BLaER1 treated with 17β-estradiol and CSF1 and Interleukin-3, amounts not matched to agents 10 nM and 100 nM (cell line): ENCODE measurements around the gene TEFM.
"Not testable (repeated sequence)": the region's sequence is repeated elsewhere in the genome, so short reads cannot be mapped to it uniquely, and the experiment has no call there.

Experiments used
- H3K27ac ChIP-seq, 11 experiments: shearing (Covaris generic); formaldehyde crosslinking; 2 replicates each; pipeline ENCODE4 v1.8.1; 2022
- H3K27me3 ChIP-seq, 11 experiments: shearing (Covaris generic); formaldehyde crosslinking; 2 replicates each; pipeline ENCODE4 v1.8.1; 2022
- H3K36me3 ChIP-seq, 11 experiments: shearing (Covaris generic); formaldehyde crosslinking; 2 replicates each; pipeline ENCODE4 v1.8.1; 2022
- H3K4me1 ChIP-seq, 10 experiments: shearing (Covaris generic); formaldehyde crosslinking; 2 replicates each; pipeline ENCODE4 v1.8.1; 2022
- H3K4me2 ChIP-seq, 11 experiments: shearing (Covaris generic); formaldehyde crosslinking; 2 replicates each; pipeline ENCODE4 v1.8.1; 2022
- H3K4me3 ChIP-seq, 10 experiments: shearing (Covaris generic); formaldehyde crosslinking; 2 replicates each; pipeline ENCODE4 v1.8.1; 2022
- H3K9ac ChIP-seq, 11 experiments: shearing (Covaris generic); formaldehyde crosslinking; 2 replicates each; pipeline ENCODE4 v1.8.1; 2022
- H3K9me3 ChIP-seq, 11 experiments: shearing (Covaris generic); formaldehyde crosslinking; replicated peaks in 1 of 11; 2 replicates each; pipeline ENCODE4 v1.8.1; 2022
- H4K20me1 ChIP-seq, 11 experiments: shearing (Covaris generic); formaldehyde crosslinking; 2 replicates each; pipeline ENCODE4 v1.8.1; 2022
- Cebpa-rat ChIP-seq, 11 experiments: shearing (Covaris generic); IDR thresholded peaks; 2 replicates each; pipeline ENCODE4 v1.8.1; 2022

The TEFM gene

GRCh38 chr17:30915833-30916611, 10.0 kb upstream of the TEFM start:
- H3K36me3 ChIP-seq = peaks cover 0 to 10% (median 0%) of the 10 kb centered on the region in 11 experiments; a peak in 2 of 22 replicates
- no peak for TF ChIP-seq Cebpa-rat (IDR thresholded peaks at IDR 0.05)
- no peaks in the 10 kb centered on the region for H3K9me3 ChIP-seq
- H3K4me2 ChIP-seq = no peak overlapping the region
- no peak overlapping the region for H3K27ac ChIP-seq
- H3K9ac ChIP-seq = no peak overlapping the region
- no peak overlapping the region for H3K4me3 ChIP-seq
- H3K4me1 ChIP-seq = peaks cover 0 to 2% (median 0%) of the 10 kb centered on the region in 10 experiments; a peak in 4 of 20 replicates
- peaks cover 6 to 12% (median 11%) of the 10 kb centered on the region in 11 experiments; a peak in 20 of 22 replicates for H3K27me3 ChIP-seq
- H4K20me1 ChIP-seq = no peaks in the 10 kb centered on the region

DNA sequence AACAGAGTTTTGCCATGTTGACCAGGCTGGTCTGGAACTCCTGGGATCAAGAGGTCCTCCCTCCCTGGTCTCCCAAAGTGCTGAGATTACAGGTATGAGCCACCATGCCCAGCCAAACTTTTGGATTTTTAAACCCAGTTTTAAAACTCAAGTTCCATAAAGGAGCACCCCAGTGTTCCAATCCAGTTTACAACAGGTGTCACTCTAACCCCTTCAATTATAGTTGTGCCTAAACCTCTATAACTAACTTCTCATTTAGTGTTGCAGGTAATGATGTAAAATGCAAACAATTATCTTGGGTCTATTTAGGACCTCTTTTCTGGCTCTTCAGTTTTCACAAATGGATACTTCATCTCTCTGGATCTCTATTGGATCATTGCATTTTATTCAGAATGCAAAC, 7.9 kb upstream of the TEFM start:
- Histone ChIP-seq H3K9me3 (no peaks in the 10 kb centered on the region), H3K27ac (no peak overlapping the region), H3K4me2 (no peak overlapping the region), H3K36me3 (peaks cover 0 to 10% (median 0%) of the 10 kb centered on the region in 11 experiments; a peak in 2 of 22 replicates), H3K9ac (no peak overlapping the region), H4K20me1 (no peaks in the 10 kb centered on the region), H3K4me1 (peaks cover 0 to 5% (median under 1%) of the 10 kb centered on the region in 10 experiments; a peak in 9 of 20 replicates), H3K4me3 (no peak overlapping the region), H3K27me3 (no peaks in the 10 kb centered on the region)
- TF ChIP-seq Cebpa-rat (IDR thresholded peaks at IDR 0.05) = no peak

DNA sequence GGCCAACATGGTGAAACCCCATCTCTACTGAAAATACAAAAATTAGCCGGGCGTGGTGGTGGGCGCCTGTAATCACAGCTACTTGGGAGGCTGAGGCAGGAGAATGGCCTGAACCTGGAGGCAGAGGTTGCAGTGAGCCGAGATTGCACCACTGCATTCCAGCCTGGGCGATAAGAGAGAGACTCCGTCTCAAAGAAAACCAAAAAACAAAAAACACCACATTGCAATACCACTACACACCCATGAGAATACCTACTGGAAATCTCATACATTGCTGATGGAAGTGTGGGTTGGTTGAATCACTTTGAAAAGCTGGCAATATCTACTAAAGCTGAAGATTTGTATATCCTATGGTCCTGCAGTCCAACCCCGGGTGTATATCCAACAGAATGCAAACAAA, 4.1 kb upstream of the TEFM start:
- not testable (repeated sequence) for H4K20me1 ChIP-seq, H3K9ac ChIP-seq, H3K27me3 ChIP-seq, H3K27ac ChIP-seq, H3K4me3 ChIP-seq, H3K4me2 ChIP-seq, H3K9me3 ChIP-seq
- H3K36me3 ChIP-seq = peaks cover 0 to 13% (median 0%) of the 10 kb centered on the region in 11 experiments; a peak in 2 of 22 replicates
- H3K4me1 ChIP-seq = peaks cover 16 to 29% (median 24%) of the 10 kb centered on the region in 10 experiments

GRCh38 chr17:30908717-30909420, 2.8 kb upstream of the TEFM start:
- no peaks in the 10 kb centered on the region for H3K9me3 ChIP-seq
- H3K4me2 ChIP-seq = peak overlapping the region in 5 of 11 experiments; percentile 35 to 99 (median 96); a peak in 10 of 22 replicates
- H3K4me3 ChIP-seq = no peak overlapping the region
- H3K36me3 ChIP-seq = peaks cover under 1 to 9% (median 5%) of the 10 kb centered on the region in 11 experiments; a peak in 14 of 22 replicates
- H3K9ac ChIP-seq = no peak overlapping the region
- H4K20me1 ChIP-seq = no peaks in the 10 kb centered on the region
- no peaks in the 10 kb centered on the region for H3K27me3 ChIP-seq
- TF ChIP-seq Cebpa-rat (IDR thresholded peaks at IDR 0.05) = no peak
- peaks cover 18 to 41% (median 27%) of the 10 kb centered on the region in 10 experiments for H3K4me1 ChIP-seq
- H3K27ac ChIP-seq = no peak overlapping the region

- H3K4me2 ChIP-seq = peak overlapping the region; percentile 78 to 99 (median 92)
- no peak for TF ChIP-seq Cebpa-rat (IDR thresholded peaks at IDR 0.05)
- no peaks in the 10 kb centered on the region for H3K9me3 ChIP-seq
- H3K27ac ChIP-seq = peak overlapping the region; percentile 82 to 96 (median 93)
- peaks cover 0 to 12% (median 3%) of the 10 kb centered on the region in 11 experiments; a peak in 9 of 22 replicates for H4K20me1 ChIP-seq
- H3K4me1 ChIP-seq = peaks cover 18 to 72% (median 27%) of the 10 kb centered on the region in 10 experiments
- H3K27me3 ChIP-seq = no peaks in the 10 kb centered on the region
- H3K4me3 ChIP-seq = peak overlapping the region; percentile 72 to 87 (median 79)
- peak overlapping the region; percentile 88 to 97 (median 95) for H3K9ac ChIP-seq
- peaks cover 18 to 40% (median 34%) of the 10 kb centered on the region in 11 experiments for H3K36me3 ChIP-seq
Measured at GRCh38 chr17:30905742-30906100, 317 bp downstream of the TEFM start.

GRCh38 chr17:30897311-30897710, 8.7 kb downstream of the TEFM start:
- H3K4me1 ChIP-seq = peaks cover 0 to 20% (median 4%) of the 10 kb centered on the region in 10 experiments; a peak in 8 of 20 replicates
- no peak overlapping the region for H3K27ac ChIP-seq
- H3K9me3 ChIP-seq = no peaks in the 10 kb centered on the region
- no peaks in the 10 kb centered on the region for H3K27me3 ChIP-seq
- no peak for TF ChIP-seq Cebpa-rat (IDR thresholded peaks at IDR 0.05)
- no peak overlapping the region for H3K4me3 ChIP-seq
- H3K4me2 ChIP-seq = no peak overlapping the region
- peaks cover 69 to 99% (median 90%) of the 10 kb centered on the region in 11 experiments for H3K36me3 ChIP-seq
- H4K20me1 ChIP-seq = peaks cover 0 to 15% (median 3%) of the 10 kb centered on the region in 11 experiments; a peak in 9 of 22 replicates
- H3K9ac ChIP-seq = no peak overlapping the region

- H4K20me1 ChIP-seq = 0 out of 22 replicates have a peak, but pooled peaks cover 0 to 8% (median 0%) of the 10 kb centered on the region in 11 experiments
- TF ChIP-seq Cebpa-rat (IDR thresholded peaks at IDR 0.05) = no peak
- H3K27me3 ChIP-seq = no peaks in the 10 kb centered on the region
Measured at GRCh38 chr17:30894236-30894635, 11.8 kb downstream of the TEFM start.

DNA sequence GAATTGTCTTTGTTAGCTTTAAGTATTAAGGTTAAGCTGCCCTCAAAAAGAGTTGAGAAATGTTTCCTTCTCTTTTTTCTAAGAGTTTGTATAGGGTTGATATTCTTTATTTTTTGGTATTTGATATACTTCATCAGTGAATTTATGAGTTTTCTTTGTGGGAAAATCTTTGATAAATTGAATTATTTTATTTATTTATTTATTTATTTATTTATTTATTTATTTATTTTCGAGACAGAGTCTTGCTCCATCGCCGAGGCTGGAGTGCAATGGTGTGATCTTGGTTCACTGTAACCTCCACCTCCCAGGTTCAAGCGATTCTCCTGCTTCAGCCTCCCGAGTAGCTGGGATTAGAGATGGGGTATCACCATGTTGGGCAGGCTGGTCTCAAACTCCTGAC, 19.9 kb downstream of the TEFM start:
- H3K27me3 ChIP-seq = no peaks in the 10 kb centered on the region
- H3K9me3 ChIP-seq = no peaks in the 10 kb centered on the region
- H3K9ac ChIP-seq = no peak overlapping the region
- H3K27ac ChIP-seq = no peak overlapping the region
- H3K4me2 ChIP-seq = no peak overlapping the region
- no peak overlapping the region for H3K4me3 ChIP-seq
- peaks cover 27 to 100% (median 89%) of the 10 kb centered on the region in 11 experiments for H3K36me3 ChIP-seq
- no peaks in the 10 kb centered on the region for H3K4me1 ChIP-seq
- no peak for TF ChIP-seq Cebpa-rat (IDR thresholded peaks at IDR 0.05)
- H4K20me1 ChIP-seq = peaks cover 0 to 8% (median 0%) of the 10 kb centered on the region in 11 experiments; a peak in 2 of 22 replicates

More at GRCh38 chr17:30894236-30894635, 11.8 kb downstream of the TEFM start:
- H3K4me2 ChIP-seq = no peak overlapping the region
- peaks cover 44 to 99% (median 88%) of the 10 kb centered on the region in 11 experiments for H3K36me3 ChIP-seq
- no peak overlapping the region for H3K27ac ChIP-seq
- no peaks in the 10 kb centered on the region for H3K9me3 ChIP-seq
- no peak overlapping the region for H3K4me3 ChIP-seq
- no peak overlapping the region for H3K9ac ChIP-seq
- H3K4me1 ChIP-seq = peaks cover 0 to 6% (median 0%) of the 10 kb centered on the region in 10 experiments; a peak in 3 of 20 replicates

GRCh38 chr17:30869005-30869404, 37.0 kb downstream of the TEFM start:
- Histone ChIP-seq H3K36me3 (peaks cover 46 to 100% (median 99%) of the 10 kb centered on the region in 11 experiments), H3K9ac (no peak overlapping the region), H4K20me1 (no peaks in the 10 kb centered on the region), H3K27me3 (no peaks in the 10 kb centered on the region), H3K27ac (no peak overlapping the region), H3K4me2 (no peak overlapping the region), H3K9me3 (no peaks in the 10 kb centered on the region), H3K4me3 (no peak overlapping the region), H3K4me1 (no peaks in the 10 kb centered on the region)
- TF ChIP-seq Cebpa-rat (IDR thresholded peaks at IDR 0.05) = no peak
